Muscle layer of duodenum (tissue), 2 donors: ENCODE results near the gene HP1BP3.

ENCODE experiments used
- H3K27ac ChIP-seq: one replicate; pipeline ENCODE4 v1.7.0; 2013; ENCODE audit warnings: mild to moderate bottlenecking, low read length
- H3K27me3 ChIP-seq: one replicate; pipeline ENCODE4 v1.7.0; 2013; ENCODE audit warnings: low read depth, mild to moderate bottlenecking, control low read depth, low read length
- H3K36me3 ChIP-seq, 2 donors: one replicate each; pipeline ENCODE4 v1.7.0; 2013; ENCODE audit warnings: low read length in 2 of 2, control low read depth in 1 of 2, mild to moderate bottlenecking in 1 of 2; ENCODE audit not compliant: insufficient read depth in 2 of 2, control insufficient read depth in 1 of 2
- H3K4me1 ChIP-seq, 2 donors: one replicate each; pipeline ENCODE4 v1.7.0; 2013; ENCODE audit warnings: low read length in 2 of 2, mild to moderate bottlenecking in 2 of 2, control low read depth in 1 of 2, moderate library complexity in 1 of 2; ENCODE audit not compliant: insufficient read depth in 2 of 2, control insufficient read depth in 1 of 2
- H3K4me3 ChIP-seq, 2 donors: one replicate each; pipeline ENCODE4 v1.7.0; 2013; ENCODE audit warnings: low read length in 2 of 2, low read depth in 1 of 2, mild to moderate bottlenecking in 1 of 2
- H3K9me3 ChIP-seq, 2 donors: one replicate each; pipeline ENCODE4 v1.7.0; 2013; ENCODE audit warnings: low read length in 2 of 2, control low read depth in 1 of 2, mild to moderate bottlenecking in 1 of 2; ENCODE audit not compliant: control insufficient read depth in 1 of 2
- donor health status: healthy.

The HP1BP3 gene

DNA sequence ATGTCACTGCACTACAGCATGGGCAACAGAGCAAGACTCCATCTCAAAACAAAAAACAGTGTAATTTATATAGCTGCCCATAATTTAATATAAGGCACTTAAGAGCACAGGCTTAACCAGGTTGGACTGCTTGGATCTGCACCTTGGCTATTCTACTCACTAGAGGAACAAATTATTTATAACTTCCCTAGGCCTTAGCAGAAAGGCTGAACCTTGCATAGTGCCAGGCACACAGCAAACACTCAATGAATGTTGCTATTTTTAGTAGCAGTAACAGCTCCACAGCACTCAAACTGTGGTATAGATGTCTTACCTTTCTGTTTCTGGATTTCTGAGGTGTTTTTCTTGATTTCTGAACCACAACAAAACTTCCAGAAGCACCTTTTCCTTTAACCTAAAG is 19.8 kb downstream of the HP1BP3 start:
- H3K4me3 ChIP-seq: no peak overlapping the region

GRCh38 chr1:20763417-20763816 is 23.7 kb downstream of the HP1BP3 start:
- no peak overlapping the region for H3K27ac ChIP-seq
- H3K9me3 ChIP-seq: no peaks in the 10 kb centered on the region
- H3K4me1 ChIP-seq: no peaks in the 10 kb centered on the region
- no peak overlapping the region for H3K4me3 ChIP-seq
- H3K27me3 ChIP-seq: no peaks in the 10 kb centered on the region
- peaks cover 35 to 81% of the 10 kb centered on the region in 2 donors for H3K36me3 ChIP-seq

More for the DNA sequence above, 19.8 kb downstream of the HP1BP3 start:
- Histone ChIP-seq H3K9me3 (no peaks in the 10 kb centered on the region), H3K27me3 (no peaks in the 10 kb centered on the region), H3K4me1 (no peaks in the 10 kb centered on the region), H3K27ac (no peak overlapping the region), H3K36me3 (peaks cover 46 to 97% of the 10 kb centered on the region in 2 donors)

- Histone ChIP-seq H3K9me3 (no peaks in the 10 kb centered on the region), H3K36me3 (peaks cover 43 to 78% of the 10 kb centered on the region in 2 donors), H3K4me1 (no peaks in the 10 kb centered on the region), H3K27ac (no peak overlapping the region), H3K4me3 (no peak overlapping the region), H3K27me3 (no peaks in the 10 kb centered on the region)
These were observed 26.8 kb downstream of the HP1BP3 start for GRCh38 chr1:20760322-20760721.

- no peak overlapping the region for H3K4me3 ChIP-seq
- no peaks in the 10 kb centered on the region for H3K4me1 ChIP-seq
- H3K9me3 ChIP-seq: no peaks in the 10 kb centered on the region
- H3K36me3 ChIP-seq: peaks cover 32 to 52% of the 10 kb centered on the region in 2 donors
- no peaks in the 10 kb centered on the region for H3K27me3 ChIP-seq
- H3K27ac ChIP-seq: no peak overlapping the region
These were observed 33.5 kb downstream of the HP1BP3 start for GRCh38 chr1:20753589-20753988.

GRCh38 chr1:20751462-20751990 is 35.6 kb downstream of the HP1BP3 start:
- Histone ChIP-seq H3K27me3 (no peaks in the 10 kb centered on the region), H3K4me3 (no peak overlapping the region), H3K36me3 (peaks cover 43 to 55% of the 10 kb centered on the region in 2 donors), H3K4me1 (no peaks in the 10 kb centered on the region), H3K9me3 (no peaks in the 10 kb centered on the region), H3K27ac (no peak overlapping the region)

DNA sequence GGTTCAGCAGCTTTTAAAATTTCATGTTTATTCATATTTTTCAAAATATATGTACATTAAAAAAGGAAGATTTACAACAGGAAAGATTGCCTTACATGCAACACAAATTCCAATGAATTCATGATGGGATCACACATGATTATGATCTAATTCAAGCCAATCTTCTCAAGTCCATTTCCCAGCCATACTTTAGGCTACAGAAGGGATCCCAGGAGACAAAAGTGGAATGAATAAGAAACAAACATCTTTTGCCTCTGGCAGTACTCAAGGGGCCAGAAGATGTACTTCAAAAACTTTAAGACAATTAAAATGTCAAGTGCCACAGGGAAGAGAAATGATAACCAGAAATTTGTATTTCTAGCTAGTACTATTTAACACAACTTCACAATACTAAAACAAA is 44.4 kb downstream of the HP1BP3 start:
- Histone ChIP-seq H3K4me1 (no peaks in the 10 kb centered on the region), H3K9me3 (no peaks in the 10 kb centered on the region), H3K27ac (no peak overlapping the region), H3K36me3 (peaks cover 59 to 90% of the 10 kb centered on the region in 2 donors), H3K4me3 (no peak overlapping the region), H3K27me3 (no peaks in the 10 kb centered on the region)

GRCh38 chr1:20740781-20741180 is 46.3 kb downstream of the HP1BP3 start:
- H3K9me3 ChIP-seq: no peaks in the 10 kb centered on the region
- H3K27me3 ChIP-seq: no peaks in the 10 kb centered on the region
- H3K27ac ChIP-seq: no peak overlapping the region
- H3K4me3 ChIP-seq: no peak overlapping the region
- H3K36me3 ChIP-seq: peaks cover 42 to 75% of the 10 kb centered on the region in 2 donors
- H3K4me1 ChIP-seq: no peaks in the 10 kb centered on the region

- Histone ChIP-seq H3K9me3 (no peaks in the 10 kb centered on the region), H3K27ac (no peak overlapping the region), H3K36me3 (peaks cover 27 to 60% of the 10 kb centered on the region in 2 donors), H3K4me3 (no peak overlapping the region), H3K27me3 (no peaks in the 10 kb centered on the region), H3K4me1 (no peaks in the 10 kb centered on the region)
These were observed 47.9 kb downstream of the HP1BP3 start for GRCh38 chr1:20739225-20739624.

DNA sequence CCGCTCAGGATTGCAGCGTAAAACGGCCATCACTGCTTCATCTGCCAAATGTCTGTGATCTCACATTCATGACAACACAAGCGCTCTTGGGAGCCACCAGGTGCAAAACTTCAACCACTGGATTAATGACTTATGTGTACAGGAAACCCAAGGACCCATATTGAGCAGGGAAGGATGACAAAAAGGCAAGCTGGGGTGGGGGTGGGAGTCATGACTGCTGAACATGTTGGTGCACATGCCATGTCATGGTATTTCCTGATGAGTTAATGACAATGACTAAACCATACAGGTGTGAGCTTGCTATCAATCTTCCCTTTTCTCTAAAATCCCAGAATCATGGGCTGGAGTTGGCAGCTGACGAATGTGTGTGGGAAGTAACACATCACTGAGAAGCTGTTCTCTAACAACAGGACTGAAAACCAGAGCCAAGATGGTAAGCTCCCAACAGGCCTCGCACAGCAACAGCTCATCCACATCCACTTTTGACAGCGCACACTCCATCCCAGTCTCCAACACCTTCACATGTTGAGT is 51.5 kb downstream of the HP1BP3 start:
- Histone ChIP-seq H3K4me1 (peaks cover 3 to 21% of the 10 kb centered on the region in 2 donors), H3K9me3 (no peaks in the 10 kb centered on the region), H3K4me3 (no peak overlapping the region), H3K27ac (no peak overlapping the region), H3K36me3 (peaks cover 0 to 29% of the 10 kb centered on the region in 2 donors), H3K27me3 (peaks cover 14% of the 10 kb centered on the region)

DNA sequence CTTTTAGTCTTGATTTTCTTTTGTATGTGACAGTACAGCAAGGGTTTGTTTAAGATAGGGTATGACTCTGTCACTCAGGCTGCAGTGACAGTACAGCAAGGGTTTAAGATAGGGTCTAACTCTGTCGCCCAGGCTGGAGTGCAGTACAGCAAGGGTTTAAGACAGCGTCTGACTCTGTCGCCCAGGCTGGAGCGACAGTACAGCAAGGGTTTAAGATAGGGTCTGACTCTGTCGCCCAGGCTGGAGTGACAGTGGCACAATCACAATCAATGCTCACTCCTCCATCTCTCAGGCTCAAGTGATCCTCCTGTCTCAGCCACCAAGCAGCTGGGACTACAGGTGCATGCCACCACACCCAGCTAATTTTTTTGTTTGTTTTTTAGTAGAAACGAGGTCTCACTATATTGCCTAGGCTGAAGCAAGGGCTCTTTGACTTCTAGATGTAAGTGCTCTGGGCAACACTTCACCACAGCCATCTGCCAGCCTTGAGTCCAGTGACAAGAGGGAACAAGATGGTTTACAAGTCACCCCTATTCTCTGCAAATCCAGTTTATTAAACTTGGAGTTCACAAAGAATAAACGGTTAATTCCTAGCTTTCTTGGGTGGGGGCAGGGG is 53.6 kb downstream of the HP1BP3 start:
- no peak overlapping the region for H3K27ac ChIP-seq
- peaks cover 3 to 21% of the 10 kb centered on the region in 2 donors for H3K4me1 ChIP-seq
- peaks cover 0 to 11% of the 10 kb centered on the region in 2 donors for H3K36me3 ChIP-seq
- H3K9me3 ChIP-seq: no peaks in the 10 kb centered on the region
- peak overlapping the region; percentile 79 to 80 for H3K4me3 ChIP-seq
- H3K27me3 ChIP-seq: peaks cover 24% of the 10 kb centered on the region

GRCh38 chr1:20732588-20733359 is 54.3 kb downstream of the HP1BP3 start, which contains the start of gene SH2D5:
Gene SH2D5, minus strand, starts transcription at chr1:20732703. Its CDS starts 4,659 bp downstream, at chr1:20728044.
- Histone ChIP-seq H3K27me3 (peaks cover 24% of the 10 kb centered on the region), H3K36me3 (peaks cover 0 to 5% of the 10 kb centered on the region in 2 donors), H3K27ac (no peak within 1 kb of the TSS), H3K4me1 (peaks cover 3 to 21% of the 10 kb centered on the region in 2 donors), H3K9me3 (no peaks in the 10 kb centered on the region), H3K4me3 (peak within 1 kb of the TSS; percentile 79 to 80)
